Mesenteric fat pad (tissue), 1 donor: Measurements from ENCODE around the gene EMSY. TPM values are rescaled to one million over a fixed set of nuclear protein-coding genes. Genes with fewer than 3 reads are reported as not detected.

Source experiments
- DNase-seq: peaks from one replicate; pipeline ENCODE4 v3.0.0-alpha.2; 2020; ENCODE audit warnings: low spot score
- total RNA-seq: library from RNA; stranded (reverse); fragmentation: NEBNext Ultra II Directional; extraction: Animal tissue kit (Norgen Biotek cat#: 25700); gene quantifications from one replicate; pipeline ENCODE4 v1.2.1, GENCODE V29; 2021
- donor health status: DM: yes; HTN: yes; CAD: no.

The EMSY gene
- total RNA-seq, 1 donor from 2014 or later, result 15.4 TPM

GRCh38 chr11:76453248-76453647 lies 8.4 kb downstream of the EMSY start:
- DNase-seq, result no peak

- DNase-seq, result no peak
Observed at GRCh38 chr11:76455331-76455730, 10.5 kb downstream of the EMSY start.

GRCh38 chr11:76455931-76456330 lies 11.1 kb downstream of the EMSY start:
- no peak for DNase-seq

- DNase-seq, result no peak
Observed at GRCh38 chr11:76456571-76456970, 11.8 kb downstream of the EMSY start.

GRCh38 chr11:76459299-76459698 lies 14.5 kb downstream of the EMSY start:
- DNase-seq, result no peak

GRCh38 chr11:76459846-76460245 lies 15.0 kb downstream of the EMSY start:
- no peak for DNase-seq

- no peak for DNase-seq
Observed at GRCh38 chr11:76462317-76462716, 17.5 kb downstream of the EMSY start.

- DNase-seq, result no peak
Observed at GRCh38 chr11:76465701-76466100, 20.9 kb downstream of the EMSY start.

GRCh38 chr11:76466666-76467065 lies 21.8 kb downstream of the EMSY start:
- no peak for DNase-seq

GRCh38 chr11:76469141-76469540 lies 24.3 kb downstream of the EMSY start:
- no peak for DNase-seq

GRCh38 chr11:76471382-76471781 lies 26.6 kb downstream of the EMSY start:
- DNase-seq, result no peak

- DNase-seq, result no peak
Observed at GRCh38 chr11:76480241-76480640, 35.4 kb downstream of the EMSY start.

GRCh38 chr11:76491644-76492043 lies 46.8 kb downstream of the EMSY start:
- DNase-seq, result no peak

- no peak for DNase-seq
Observed at GRCh38 chr11:76493040-76493439, 48.2 kb downstream of the EMSY start.

- DNase-seq, result no peak
Observed at GRCh38 chr11:76493626-76494539, 49.1 kb downstream of the EMSY start.

- no peak for DNase-seq
Observed at GRCh38 chr11:76495019-76495418, 50.2 kb downstream of the EMSY start.

GRCh38 chr11:76496174-76496573 lies 51.4 kb downstream of the EMSY start:
- DNase-seq, result no peak

- no peak for DNase-seq
Observed at GRCh38 chr11:76501526-76502202, 56.8 kb downstream of the EMSY start.

GRCh38 chr11:76506833-76507232 lies 62.0 kb downstream of the EMSY start:
- no peak for DNase-seq

GRCh38 chr11:76510060-76511047 lies 65.5 kb downstream of the EMSY start:
- DNase-seq, result no peak
